ENCODE data around the gene SNX25.

- TF ChIP-seq CTCF (IDR thresholded peaks at IDR 0.05) = no peak
- TF ChIP-seq POLR2AphosphoS5 (IDR thresholded peaks at IDR 0.05) = no peak
- TF ChIP-seq POLR2A (IDR thresholded peaks at IDR 0.05) = no peak
These were observed 123.4 kb downstream of the SNX25 start for GRCh38 chr4:185332575-185333464.
